Fibroblast of the aortic adventitia (primary cell): ENCODE measurements around the gene SRRT. TPM values are rescaled to one million over a fixed set of nuclear protein-coding genes. Genes with fewer than 3 reads are reported as not detected.

ENCODE experiments used
- DNase-seq: peaks from one replicate; pipeline ENCODE4 v3.0.0-alpha.2; 2010; ENCODE audit warnings: low read depth
- H3K4me3 ChIP-seq: 2 replicates; pipeline ENCODE4 v1.5.1; 2011; ENCODE audit warnings: low read depth, mild to moderate bottlenecking, control low read depth, low read length, moderate library complexity
- total RNA-seq: library from RNA; depleted of rRNA; stranded (reverse); fragments of >200 nt; gene quantifications from 2 replicates; pipeline ENCODE4 v1.2.3, GENCODE V29; 2012; ENCODE audit warnings: low replicate concordance
- TF ChIP-seq, protein P1 (sequence below): IDR thresholded peaks from 2 replicates; pipeline ENCODE4 v1.5.1; 2011; ENCODE audit warnings: mild to moderate bottlenecking, low read length, control low read depth, inconsistent platforms; ENCODE audit not compliant: insufficient read depth

SRRT gene
- total RNA-seq, 1 donor = 41.2 TPM

DNA sequence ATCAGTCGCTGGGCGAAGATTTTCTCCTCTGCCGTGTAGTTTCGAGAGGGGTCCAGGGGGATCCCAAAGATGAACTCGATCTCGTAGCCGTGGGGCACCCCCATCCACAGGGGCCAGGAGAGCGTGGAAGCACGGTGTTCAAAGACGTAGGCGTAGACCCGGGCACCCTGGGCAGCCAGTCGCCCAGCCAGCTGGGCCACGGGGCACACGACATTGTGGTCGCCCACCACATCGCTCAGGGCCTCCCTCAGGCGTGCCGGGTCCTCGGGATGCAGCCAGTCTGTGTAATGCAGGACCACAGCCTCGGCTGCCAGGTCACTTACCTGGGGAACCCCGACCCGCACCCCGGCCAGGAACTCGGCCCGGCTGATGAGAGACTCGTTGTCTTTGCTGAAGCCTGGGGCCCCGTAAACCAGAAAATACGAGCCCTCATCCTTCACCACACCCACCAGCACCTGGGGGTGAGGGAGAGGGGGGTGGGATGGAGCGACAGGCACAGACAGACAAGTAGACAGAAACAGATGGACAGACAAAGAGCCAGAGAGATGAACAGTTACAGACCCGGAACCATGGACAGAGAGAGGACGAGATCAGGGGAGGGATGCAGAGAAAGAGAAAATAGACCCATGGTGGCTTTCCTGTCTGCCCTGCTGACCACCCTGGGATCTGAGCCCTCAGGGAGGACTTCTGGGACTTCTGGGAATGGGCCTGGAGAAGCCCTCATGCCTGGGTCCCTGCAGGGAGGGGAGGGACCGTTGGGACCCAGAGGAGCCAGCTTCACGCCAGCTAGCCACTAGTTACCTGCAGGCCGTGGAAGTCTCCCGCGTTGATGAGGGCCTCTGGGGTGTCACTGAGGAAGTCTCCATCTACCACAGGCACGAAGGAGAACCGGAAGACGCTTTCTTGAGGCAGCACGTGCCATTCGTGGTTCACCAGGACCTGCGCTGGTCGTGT is 17.7 kb downstream of the SRRT start:
- TF ChIP-seq, protein P1, sequence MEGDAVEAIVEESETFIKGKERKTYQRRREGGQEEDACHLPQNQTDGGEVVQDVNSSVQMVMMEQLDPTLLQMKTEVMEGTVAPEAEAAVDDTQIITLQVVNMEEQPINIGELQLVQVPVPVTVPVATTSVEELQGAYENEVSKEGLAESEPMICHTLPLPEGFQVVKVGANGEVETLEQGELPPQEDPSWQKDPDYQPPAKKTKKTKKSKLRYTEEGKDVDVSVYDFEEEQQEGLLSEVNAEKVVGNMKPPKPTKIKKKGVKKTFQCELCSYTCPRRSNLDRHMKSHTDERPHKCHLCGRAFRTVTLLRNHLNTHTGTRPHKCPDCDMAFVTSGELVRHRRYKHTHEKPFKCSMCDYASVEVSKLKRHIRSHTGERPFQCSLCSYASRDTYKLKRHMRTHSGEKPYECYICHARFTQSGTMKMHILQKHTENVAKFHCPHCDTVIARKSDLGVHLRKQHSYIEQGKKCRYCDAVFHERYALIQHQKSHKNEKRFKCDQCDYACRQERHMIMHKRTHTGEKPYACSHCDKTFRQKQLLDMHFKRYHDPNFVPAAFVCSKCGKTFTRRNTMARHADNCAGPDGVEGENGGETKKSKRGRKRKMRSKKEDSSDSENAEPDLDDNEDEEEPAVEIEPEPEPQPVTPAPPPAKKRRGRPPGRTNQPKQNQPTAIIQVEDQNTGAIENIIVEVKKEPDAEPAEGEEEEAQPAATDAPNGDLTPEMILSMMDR = no peak
- DNase-seq = no peak
- no peak overlapping the region for H3K4me3 ChIP-seq

DNA sequence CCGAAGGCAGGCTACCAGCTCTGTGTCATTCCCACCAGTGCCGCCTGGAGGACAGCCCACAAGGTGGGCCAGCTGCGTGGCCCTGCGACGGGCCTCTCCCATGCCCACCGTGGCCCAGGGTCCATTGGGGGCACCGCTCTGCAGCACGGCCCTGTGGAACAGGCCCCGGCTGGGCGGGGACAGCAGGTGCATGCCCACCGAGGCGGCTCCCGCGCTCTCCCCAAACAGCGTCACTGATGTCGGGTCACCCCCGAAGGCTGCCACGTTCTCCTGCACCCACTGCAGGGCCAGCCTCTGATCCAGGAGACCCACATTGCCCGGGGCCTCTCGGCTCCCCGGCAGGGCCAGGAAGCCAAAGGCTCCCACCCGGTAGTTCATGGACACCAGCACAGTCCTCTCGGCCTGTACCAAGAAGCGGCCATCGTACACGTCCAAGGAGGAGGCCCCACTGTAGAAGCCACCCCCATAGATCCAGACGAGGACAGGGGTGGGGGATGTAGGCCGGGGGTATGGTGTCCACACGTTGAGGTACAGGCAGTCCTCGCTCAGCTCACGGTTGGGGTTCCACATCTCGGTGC is 18.5 kb downstream of the SRRT start:
- TF ChIP-seq, protein P1 = no peak
- DNase-seq = no peak
- H3K4me3 ChIP-seq = no peak overlapping the region

- no peak for DNase-seq
- no peak overlapping the region for H3K4me3 ChIP-seq
- TF ChIP-seq, protein P1 = no peak
Measured at GRCh38 chr7:100893910-100894721, 19.2 kb downstream of the SRRT start.

- peak overlapping the region; percentile 48 for H3K4me3 ChIP-seq
- no peak for DNase-seq
- TF ChIP-seq, protein P1 = peak; percentile 81
Measured at GRCh38 chr7:100894860-100895700, 20.2 kb downstream of the SRRT start.

GRCh38 chr7:100895701-100895955 is 20.7 kb downstream of the SRRT start, which contains the start of gene ACHE:
Gene ACHE, minus strand, starts transcription at chr7:100895888. Its CDS starts 1,656 bp downstream, at chr7:100894232.
- DNase-seq = no peak
- peak within 1 kb of the TSS; percentile 48 for H3K4me3 ChIP-seq
- TF ChIP-seq, protein P1 = no peak
